ENCODE measurements around the gene SZT2.

DNA sequence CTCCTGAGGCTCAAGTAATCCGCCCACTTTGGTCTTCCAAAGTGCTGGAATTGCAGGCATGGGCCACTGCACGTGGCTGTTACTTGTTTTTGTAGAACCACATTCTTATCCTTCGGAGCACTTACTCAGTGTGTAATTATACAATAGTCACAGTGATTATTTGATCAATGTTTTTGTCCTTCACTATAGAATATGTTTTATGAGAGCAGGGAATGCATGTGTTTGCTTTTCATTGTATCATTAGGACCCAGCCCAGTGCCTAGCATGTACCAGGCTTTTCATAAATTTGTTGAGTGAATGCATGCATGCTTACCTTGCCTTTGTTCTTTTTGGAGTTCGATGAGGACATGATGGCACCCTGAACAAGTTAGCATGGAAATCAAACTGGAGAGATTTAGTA is 5.8 kb downstream of the SZT2 start:
- TF ChIP-seq GATA3 (IDR thresholded peaks at IDR 0.05; ENCODE audit: low read depth, low read length) (no peak), GATA2 (IDR thresholded peaks at IDR 0.05; ENCODE audit: low read depth, low read length) (no peak)
